HG03103 (cell line): Measurements from ENCODE around the gene HYCC1.

Experiments
- ATAC-seq: cut with Tn5 transposase; IDR thresholded peaks from one replicate; pipeline ENCODE4 v1.9.1; 2021; ENCODE audit warnings: low read depth; ENCODE audit not compliant: unreplicated experiment

Gene HYCC1

DNA sequence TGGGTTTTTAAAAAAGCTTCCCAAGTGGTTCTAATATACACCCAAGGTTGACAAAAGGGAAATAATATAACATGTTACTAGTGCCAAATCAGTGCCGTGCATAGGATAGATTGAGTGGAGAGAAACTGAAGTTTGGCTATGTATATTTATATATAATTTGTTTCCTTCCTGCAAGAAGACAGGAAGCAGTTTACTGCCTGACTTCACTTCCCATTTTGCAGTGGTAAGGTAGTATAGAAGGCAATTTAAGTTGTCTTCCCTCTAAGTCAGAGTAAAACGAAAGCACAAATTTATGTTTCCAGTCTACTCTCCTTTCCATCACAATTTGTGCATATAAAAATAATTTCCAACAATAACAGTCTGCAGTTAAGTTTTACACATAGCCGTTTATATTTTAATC, 3.4 kb upstream of the HYCC1 start:
- ATAC-seq, result no peak

- ATAC-seq, result no peak
Observed at GRCh38 chr7:23016345-23017253, 2.7 kb upstream of the HYCC1 start.

DNA sequence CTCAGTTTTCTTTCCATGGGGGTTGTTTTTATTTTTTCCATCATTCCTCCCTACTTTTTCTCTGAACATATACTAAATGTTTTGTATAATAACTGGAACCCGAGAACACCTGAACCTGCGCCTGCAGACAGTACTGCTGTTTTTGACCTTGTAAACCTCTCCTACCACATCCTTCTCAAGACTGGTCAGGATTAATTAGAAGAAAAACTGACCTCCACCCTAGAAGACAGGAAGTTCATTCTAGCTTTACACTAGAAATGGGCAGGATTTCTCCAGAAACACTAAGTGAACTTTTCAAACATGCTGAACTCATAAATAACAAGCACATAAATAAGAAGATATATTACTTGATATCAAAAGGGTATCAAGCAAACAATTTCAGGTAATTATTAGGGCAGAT, 751 bp upstream of the HYCC1 start:
- ATAC-seq, result no peak

DNA sequence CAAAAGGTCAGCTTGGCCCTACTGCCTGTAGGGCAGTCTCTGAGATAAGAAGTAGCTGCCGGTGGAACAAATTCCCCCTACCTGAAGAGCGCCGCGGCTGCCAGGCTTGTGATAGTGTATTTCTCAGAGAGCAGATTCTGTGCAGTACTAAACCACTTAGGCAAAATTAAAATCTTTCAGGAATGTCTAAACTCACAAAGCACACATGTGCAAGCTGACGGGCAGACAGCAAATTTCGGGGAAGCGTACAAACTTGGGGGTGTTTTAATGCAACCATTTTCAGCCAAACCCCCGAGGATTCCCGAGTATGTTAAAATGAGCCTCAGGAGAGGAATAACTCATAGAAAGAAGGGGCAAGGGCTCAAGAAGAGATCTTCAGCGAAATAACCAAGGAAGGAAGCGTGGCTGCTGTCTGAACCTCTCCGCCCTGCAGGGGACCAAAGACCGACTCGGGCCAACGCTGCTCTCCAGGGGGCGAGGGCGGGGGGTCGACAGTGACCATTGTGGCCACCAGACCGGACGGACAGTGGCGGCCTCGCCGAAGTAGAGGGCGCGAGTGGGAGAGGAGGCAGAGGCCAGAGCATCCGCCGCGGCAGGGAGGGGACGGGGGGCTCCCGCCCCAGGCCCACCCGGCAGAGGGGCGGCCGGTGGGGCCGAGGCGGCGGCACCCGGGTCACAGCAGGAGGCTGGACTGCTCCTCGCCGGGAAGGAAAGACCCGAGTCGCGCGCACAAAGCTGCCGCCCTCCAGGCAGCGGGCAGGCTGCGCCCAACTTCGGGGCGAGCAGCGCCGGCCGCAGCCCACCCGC, 819 bp downstream of the HYCC1 start:
- ATAC-seq, result peak; percentile 7

DNA sequence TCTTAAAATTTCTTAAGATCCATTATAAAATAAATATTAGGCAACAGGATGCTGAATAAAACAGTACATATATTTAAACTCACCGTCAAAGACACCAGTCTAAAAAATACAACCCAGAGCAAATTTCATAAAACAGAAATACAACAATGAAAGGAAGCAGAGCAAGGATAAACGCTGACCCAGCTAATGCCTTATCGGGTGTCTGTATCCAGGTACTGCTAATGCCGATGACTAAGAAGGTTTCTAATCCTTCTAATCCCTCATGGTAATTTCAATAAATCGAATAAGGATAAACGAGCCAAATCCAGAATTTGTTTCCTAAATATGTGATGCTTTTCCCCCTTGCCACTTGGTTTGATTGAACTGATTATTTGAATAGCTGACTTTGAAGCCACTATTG, 1.7 kb downstream of the HYCC1 start:
- ATAC-seq, result no peak

GRCh38 chr7:23011222-23011924, 2.6 kb downstream of the HYCC1 start:
- ATAC-seq, result no peak

GRCh38 chr7:23009303-23009702, 4.6 kb downstream of the HYCC1 start:
- no peak for ATAC-seq

DNA sequence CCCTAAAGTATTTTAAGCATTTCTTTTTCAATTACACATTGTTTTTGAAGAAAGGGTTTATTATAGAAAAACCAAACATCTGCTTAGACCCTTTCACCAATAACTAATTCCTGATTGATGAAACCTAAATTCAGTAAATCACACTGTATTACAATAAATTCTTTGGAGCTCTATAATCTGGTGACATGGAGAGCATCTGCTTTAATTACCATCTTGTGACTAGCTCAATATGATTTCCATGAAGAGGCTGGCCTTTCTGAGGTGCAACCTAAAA, 9.7 kb downstream of the HYCC1 start:
- no peak for ATAC-seq

DNA sequence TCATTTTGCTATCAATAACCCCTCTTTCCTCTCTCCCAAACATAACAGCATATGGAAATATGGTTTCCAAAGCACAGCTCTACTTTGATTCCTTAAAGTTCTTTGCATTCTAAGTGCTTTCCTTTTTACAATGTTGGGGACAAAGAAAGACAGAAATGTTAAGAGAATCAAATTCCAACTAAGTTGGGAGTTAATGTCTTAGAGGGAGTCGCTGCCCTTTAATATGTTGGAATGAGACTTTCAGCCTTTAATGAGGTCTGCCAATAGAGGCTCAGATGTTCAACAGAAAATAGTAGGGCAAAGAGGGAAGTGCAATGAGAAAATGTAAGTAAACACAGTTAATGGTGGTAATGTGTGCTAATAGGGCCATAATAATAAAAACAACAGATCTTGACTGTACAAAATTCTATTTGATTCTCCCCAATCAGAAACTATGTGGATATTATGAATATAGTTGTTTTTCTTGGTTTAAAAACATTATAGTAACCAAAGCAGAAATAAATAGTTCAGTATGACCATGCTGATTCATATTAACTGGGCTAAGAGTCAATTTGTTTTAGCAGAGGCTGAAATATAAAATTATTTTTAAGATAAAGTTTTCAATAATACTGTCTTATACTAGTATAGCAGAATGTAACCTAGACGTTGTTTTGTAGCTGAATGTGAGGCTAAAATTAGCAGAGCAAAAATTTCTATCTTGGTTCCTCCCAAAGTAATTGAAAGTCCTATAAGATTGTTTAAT, 10.3 kb downstream of the HYCC1 start:
- ATAC-seq, result no peak

DNA sequence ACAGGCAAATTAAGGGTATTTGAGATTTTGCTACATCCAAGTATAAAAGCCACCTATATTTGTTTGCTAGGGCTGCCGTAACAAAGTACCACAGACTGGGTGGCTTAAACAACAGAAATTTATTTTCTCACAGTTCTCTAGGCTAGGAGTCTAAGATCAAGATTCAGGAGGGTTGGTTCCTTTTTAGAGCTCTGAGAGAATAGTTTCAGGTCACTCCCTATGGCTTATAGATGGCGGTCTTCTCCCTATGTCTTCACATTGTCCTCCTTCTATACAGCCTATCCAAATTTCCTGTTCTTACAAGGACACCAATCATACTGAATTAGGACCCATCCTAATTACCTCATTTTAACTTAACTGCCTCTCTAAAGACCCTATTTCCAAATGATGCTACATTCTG, 11.2 kb downstream of the HYCC1 start:
- ATAC-seq, result no peak

- no peak for ATAC-seq
Observed at GRCh38 chr7:23001610-23002009, 12.3 kb downstream of the HYCC1 start.

DNA sequence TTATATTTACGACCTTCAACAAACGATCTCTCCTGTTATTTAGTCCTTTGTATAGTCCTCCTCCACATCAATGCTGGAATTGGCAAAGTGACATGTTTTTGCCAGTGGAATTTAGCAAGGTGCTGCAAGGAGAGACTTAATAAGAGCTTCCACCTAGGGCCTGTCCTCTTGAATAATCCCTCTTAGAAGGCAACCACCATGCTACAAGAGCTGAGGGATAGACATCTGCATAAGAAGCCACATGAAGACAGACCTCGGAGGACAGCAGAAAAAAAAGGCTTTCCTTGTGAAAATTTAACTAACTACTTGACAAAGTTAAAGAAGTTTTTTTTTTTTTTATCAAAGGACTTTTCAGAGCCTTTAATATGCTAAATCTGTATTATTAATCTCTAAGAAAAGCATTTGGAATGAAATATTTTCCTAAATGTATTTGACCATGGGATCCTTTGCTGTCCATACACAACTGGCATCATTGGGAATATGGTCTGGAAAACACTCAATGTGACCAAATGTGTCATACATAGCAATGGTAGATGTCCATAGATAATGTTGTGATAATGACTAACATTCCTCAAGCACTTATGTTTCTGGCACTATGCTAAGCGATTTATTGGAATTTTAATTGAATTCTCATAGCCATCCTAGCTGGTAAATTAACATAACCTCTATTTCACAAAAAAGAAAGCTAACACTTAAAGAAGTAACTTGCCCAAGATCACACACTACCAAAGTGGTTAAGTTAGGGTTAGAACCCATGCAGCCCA, 13.2 kb downstream of the HYCC1 start:
- no peak for ATAC-seq

DNA sequence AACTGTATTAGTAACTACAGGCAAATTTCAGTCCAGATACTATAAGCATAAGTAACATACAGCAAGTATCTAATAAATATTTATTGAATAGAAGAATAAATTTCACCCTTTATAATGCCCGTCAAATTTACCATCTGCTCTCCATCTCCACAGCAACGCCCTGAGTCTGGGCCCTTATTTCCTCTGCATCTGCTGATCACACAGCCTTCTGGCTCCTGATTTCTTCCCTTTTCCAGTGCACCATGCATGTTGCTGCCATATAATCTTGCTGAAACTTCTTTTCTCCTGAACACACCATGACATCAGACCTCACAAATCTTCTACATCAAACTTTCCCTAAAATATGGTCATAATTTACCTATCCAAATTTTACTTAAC, 15.4 kb downstream of the HYCC1 start:
- no peak for ATAC-seq

- no peak for ATAC-seq
Observed at GRCh38 chr7:22997871-22998518, 15.9 kb downstream of the HYCC1 start.

- no peak for ATAC-seq
Observed at GRCh38 chr7:22996470-22996869, 17.5 kb downstream of the HYCC1 start.

GRCh38 chr7:22995011-22995410, 18.9 kb downstream of the HYCC1 start:
- ATAC-seq, result no peak

- peak; percentile 66 for ATAC-seq
Observed at GRCh38 chr7:22992874-22993840, 20.8 kb downstream of the HYCC1 start.

DNA sequence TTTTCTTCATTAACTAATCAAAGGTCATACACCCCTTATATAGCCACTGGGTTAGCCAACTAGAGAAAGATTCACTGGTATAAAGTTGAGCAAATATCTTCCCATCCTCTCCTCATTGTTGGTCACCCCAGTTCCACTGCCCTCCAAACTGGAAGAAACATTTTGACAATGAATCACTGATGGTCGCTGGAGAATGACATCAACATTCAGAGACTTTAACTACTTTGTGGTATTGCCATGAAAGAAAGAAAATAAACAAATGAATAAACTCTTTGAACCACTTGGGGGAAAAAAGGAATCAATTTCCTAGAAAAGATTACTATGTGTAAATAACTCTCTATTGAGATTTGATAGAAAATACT, 23.4 kb downstream of the HYCC1 start:
- no peak for ATAC-seq
